ENCODE measurements around the gene ATXN7L2.

Gene ATXN7L2

GRCh38 chr1:109499081-109499480, 15.4 kb downstream of the ATXN7L2 start:
- no peak for DNase-seq

GRCh38 chr1:109499661-109500536, 16.2 kb downstream of the ATXN7L2 start:
- DNase-seq, result peak in 1 of 2 donors; percentile 16

GRCh38 chr1:109500941-109501381, 17.3 kb downstream of the ATXN7L2 start:
- no peak for DNase-seq

- DNase-seq, result no peak
Observed at GRCh38 chr1:109501644-109502363, 18.1 kb downstream of the ATXN7L2 start.

- no peak for DNase-seq
Observed at GRCh38 chr1:109502364-109502851, 18.7 kb downstream of the ATXN7L2 start.

GRCh38 chr1:109503935-109504334, 20.2 kb downstream of the ATXN7L2 start:
- no peak for DNase-seq

- DNase-seq, result no peak
Observed at GRCh38 chr1:109504974-109505373, 21.3 kb downstream of the ATXN7L2 start.

- no peak for DNase-seq
Observed at GRCh38 chr1:109508001-109508872, 24.5 kb downstream of the ATXN7L2 start.

GRCh38 chr1:109508873-109509175, 25.1 kb downstream of the ATXN7L2 start:
- DNase-seq, result no peak

- DNase-seq, result no peak
Observed at GRCh38 chr1:109509176-109510134, 25.8 kb downstream of the ATXN7L2 start, which contains the start of gene AMIGO1. AMIGO1 (minus strand) TSS chr1:109509727; CDS start chr1:109508912, 815 bp downstream.

- no peak for DNase-seq
Observed at GRCh38 chr1:109513110-109513710, 29.5 kb downstream of the ATXN7L2 start.

GRCh38 chr1:109514846-109515245, 31.1 kb downstream of the ATXN7L2 start:
- DNase-seq, result no peak

- no peak for DNase-seq
Observed at GRCh38 chr1:109516872-109517271, 33.2 kb downstream of the ATXN7L2 start.

GRCh38 chr1:109517337-109517736, 33.6 kb downstream of the ATXN7L2 start:
- DNase-seq, result no peak

- no peak for DNase-seq
Observed at GRCh38 chr1:109521002-109521951, 37.6 kb downstream of the ATXN7L2 start.

- no peak for DNase-seq
Observed at GRCh38 chr1:109522026-109522425, 38.3 kb downstream of the ATXN7L2 start.

- no peak for DNase-seq
Observed at GRCh38 chr1:109523706-109524105, 40.0 kb downstream of the ATXN7L2 start.

- DNase-seq, result no peak
Observed at GRCh38 chr1:109527098-109527811, 43.5 kb downstream of the ATXN7L2 start.
